ENCODE data around the gene FAM133A.

FAM133A gene

DNA sequence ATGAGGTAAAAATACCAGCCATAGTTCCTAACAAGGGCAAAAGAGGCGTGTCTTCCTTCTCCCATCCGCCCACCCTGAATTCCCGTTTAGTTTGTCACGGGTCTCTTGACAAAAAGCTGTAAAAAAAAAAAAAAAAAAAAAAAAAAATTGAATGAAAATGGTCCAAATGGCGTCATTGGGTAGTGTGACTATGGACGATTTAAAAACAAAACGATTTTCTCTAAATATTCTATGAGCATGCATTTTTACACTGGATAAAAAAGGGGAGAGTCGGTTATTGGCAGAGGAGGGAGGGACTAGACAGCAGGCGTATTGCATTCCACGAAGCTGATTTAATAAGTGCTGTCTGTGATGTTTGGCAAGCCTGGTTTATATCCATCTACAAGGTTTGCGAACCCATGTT, at the start of gene FAM133A:
Gene FAM133A (plus strand): TSS at position 338 of the 403 bp plus-strand sequence. CDS start 35,214 bp downstream, outside the sequence.
- ATAC-seq (ENCODE audit: low read depth) (no peak), DNase-seq (ENCODE audit: low spot score in 2 of 2) (no peak)
- no peaks in the 10 kb centered on the region for H3K36me3 Mint-ChIP-seq
- H3K27me3 Mint-ChIP-seq = no peaks in the 10 kb centered on the region
- H3K4me1 Mint-ChIP-seq = peaks cover 5% of the 10 kb centered on the region
- peak within 1 kb of the TSS; percentile 85 for H3K4me3 Mint-ChIP-seq
- no peak within 1 kb of the TSS for H3K27ac Mint-ChIP-seq
- no peaks in the 10 kb centered on the region for H3K9me3 Mint-ChIP-seq

DNA sequence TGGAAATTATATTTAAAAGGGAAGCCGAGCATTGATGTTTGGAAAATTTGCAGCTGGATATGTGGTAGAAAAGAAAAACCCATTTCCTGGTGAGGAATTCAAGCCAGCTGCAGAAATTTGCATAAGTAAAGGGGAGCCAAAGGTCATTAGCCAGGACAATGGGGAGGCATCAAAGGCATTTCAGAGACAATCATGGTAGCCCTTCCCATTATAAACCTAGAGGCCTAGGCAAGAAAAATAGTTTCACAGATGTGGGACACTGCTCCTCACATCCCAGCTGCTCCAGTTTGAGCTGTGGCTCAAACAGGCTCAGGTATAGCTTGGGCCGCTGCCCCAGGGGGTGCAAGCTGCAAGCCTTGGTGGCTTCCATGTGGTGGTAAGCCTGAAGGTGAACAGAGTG, 36.4 kb upstream of the FAM133A start:
- ATAC-seq (ENCODE audit: low read depth) (no peak), DNase-seq (ENCODE audit: low spot score in 2 of 2) (no peak)
- H3K27ac Mint-ChIP-seq = no peak overlapping the region
- H3K4me3 Mint-ChIP-seq = no peak overlapping the region
- no peaks in the 10 kb centered on the region for H3K36me3 Mint-ChIP-seq
- H3K4me1 Mint-ChIP-seq = no peaks in the 10 kb centered on the region
- no peaks in the 10 kb centered on the region for H3K27me3 Mint-ChIP-seq
- H3K9me3 Mint-ChIP-seq = peaks cover 3% of the 10 kb centered on the region

DNA sequence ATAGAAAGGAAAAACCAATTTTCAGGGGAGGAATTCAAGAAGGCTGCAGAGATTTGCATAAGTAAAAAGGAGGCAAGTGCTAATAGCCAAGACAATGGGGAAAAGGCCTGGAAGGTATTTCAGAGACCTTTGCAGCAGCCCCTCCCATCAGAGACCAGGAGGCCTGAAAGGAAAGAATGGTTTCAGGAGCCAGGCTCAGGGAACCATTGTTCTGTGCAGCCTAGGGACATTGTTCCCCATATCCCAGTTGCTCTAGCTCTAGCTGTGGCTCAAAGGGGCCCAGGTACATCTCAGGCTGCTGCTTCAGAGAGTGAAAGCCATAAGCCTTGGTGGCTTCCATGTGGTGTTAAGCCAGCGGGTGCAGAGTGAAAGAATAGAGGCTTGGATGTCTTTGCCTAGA, 24.6 kb upstream of the FAM133A start:
- peaks cover 6% of the 10 kb centered on the region for H3K9me3 Mint-ChIP-seq
- no peaks in the 10 kb centered on the region for H3K36me3 Mint-ChIP-seq
- H3K27me3 Mint-ChIP-seq = no peaks in the 10 kb centered on the region

GRCh38 chrX:93660575-93660974, 13.4 kb upstream of the FAM133A start:
- Mint-ChIP-seq H3K36me3 (no peaks in the 10 kb centered on the region), H3K27ac (no peak overlapping the region), H3K9me3 (peaks cover 4% of the 10 kb centered on the region), H3K27me3 (no peaks in the 10 kb centered on the region), H3K4me3 (no peak overlapping the region), H3K4me1 (no peaks in the 10 kb centered on the region)
- ATAC-seq (ENCODE audit: low read depth) (no peak), DNase-seq (ENCODE audit: low spot score in 2 of 2) (no peak)

More for the DNA sequence above, 24.6 kb upstream of the FAM133A start:
- Mint-ChIP-seq H3K4me3 (no peak overlapping the region), H3K27ac (no peak overlapping the region), H3K4me1 (no peaks in the 10 kb centered on the region)
- DNase-seq (ENCODE audit: low spot score in 2 of 2) (no peak), ATAC-seq (ENCODE audit: low read depth) (no peak)

- peak in 1 of 2 donors; percentile 19 for DNase-seq (ENCODE audit: low spot score in 2 of 2)
- Mint-ChIP-seq H3K4me1 (peaks cover 5% of the 10 kb centered on the region), H3K4me3 (peak within 1 kb of the TSS; percentile 85), H3K27ac (no peak within 1 kb of the TSS), H3K27me3 (no peaks in the 10 kb centered on the region), H3K36me3 (no peaks in the 10 kb centered on the region), H3K9me3 (no peaks in the 10 kb centered on the region)
- ATAC-seq (ENCODE audit: low read depth) = peak; percentile 70
Observed at GRCh38 chrX:93673056-93673868, 744 bp upstream of the FAM133A start, which contains the start of gene NAP1L3. Gene NAP1L3 (minus strand): TSS chrX:93673578. CDS start chrX:93673304, 274 bp downstream.

DNA sequence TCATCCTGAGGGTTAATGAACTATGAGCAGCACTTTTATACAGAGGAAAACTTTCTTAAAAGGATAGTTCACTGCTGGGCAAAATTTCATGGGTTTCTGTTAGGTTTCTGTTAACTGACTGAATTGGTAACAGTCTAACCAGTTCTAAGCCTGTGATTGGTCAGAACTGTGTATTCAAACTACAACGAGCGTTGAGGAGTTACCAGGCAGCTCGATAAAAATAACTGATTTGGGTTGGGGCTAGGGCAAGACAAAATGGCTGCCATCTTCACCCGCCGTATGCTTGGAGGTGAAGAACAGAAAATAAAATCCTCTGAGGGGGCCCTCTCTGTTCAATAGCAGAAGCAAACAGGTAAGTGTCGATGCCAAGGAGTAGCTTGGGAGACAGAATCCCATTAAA, 22.0 kb downstream of the FAM133A start:
- Mint-ChIP-seq H3K27me3 (no peaks in the 10 kb centered on the region), H3K36me3 (no peaks in the 10 kb centered on the region), H3K4me3 (no peak overlapping the region), H3K9me3 (peaks cover 1% of the 10 kb centered on the region), H3K4me1 (no peaks in the 10 kb centered on the region), H3K27ac (no peak overlapping the region)
- no peak for ATAC-seq (ENCODE audit: low read depth)
- DNase-seq (ENCODE audit: low spot score in 2 of 2) = no peak

DNA sequence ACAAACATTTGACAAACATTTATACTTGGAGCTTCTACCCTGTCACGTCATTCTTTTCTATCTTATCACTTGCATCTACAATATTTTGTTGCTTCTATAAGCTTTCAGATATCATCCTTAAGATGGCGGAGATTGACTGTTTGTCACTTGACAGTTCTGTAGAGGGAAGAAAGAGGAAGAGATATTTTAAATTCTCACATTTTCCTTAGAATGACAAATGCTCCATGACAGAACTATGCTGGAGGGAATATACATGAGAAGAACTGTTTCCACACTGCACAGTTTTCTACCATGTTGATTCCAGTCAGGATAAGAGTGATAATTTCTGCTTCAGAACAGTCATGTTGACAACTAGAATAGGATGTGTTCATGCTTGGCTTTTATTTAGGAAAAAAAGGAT, 29.7 kb downstream of the FAM133A start:
- no peaks in the 10 kb centered on the region for H3K27me3 Mint-ChIP-seq
- no peak for DNase-seq (ENCODE audit: low spot score in 2 of 2)
- no peaks in the 10 kb centered on the region for H3K36me3 Mint-ChIP-seq
- no peaks in the 10 kb centered on the region for H3K9me3 Mint-ChIP-seq
- no peaks in the 10 kb centered on the region for H3K4me1 Mint-ChIP-seq
- H3K4me3 Mint-ChIP-seq = no peak overlapping the region
- no peak overlapping the region for H3K27ac Mint-ChIP-seq
- no peak for ATAC-seq (ENCODE audit: low read depth)

DNA sequence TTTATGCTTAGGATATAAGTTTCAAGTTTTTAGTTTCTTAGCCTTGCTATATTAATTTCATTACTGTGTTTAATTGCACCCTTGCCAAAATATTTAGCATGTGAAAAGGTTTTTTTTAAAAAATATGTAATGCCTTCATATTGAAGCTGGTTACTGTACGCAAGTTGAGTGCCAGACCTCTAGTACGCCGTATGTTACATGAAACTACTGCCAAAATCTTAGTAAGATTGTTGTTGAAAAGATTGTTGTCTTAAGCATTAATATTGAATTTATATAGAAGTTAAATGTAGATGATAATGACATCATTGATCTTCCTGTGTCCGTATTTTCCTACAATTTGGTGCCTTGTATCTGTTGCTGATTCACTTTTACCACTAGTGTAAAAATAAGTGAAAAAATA, 37.1 kb downstream of the FAM133A start:
- Mint-ChIP-seq H3K4me1 (no peaks in the 10 kb centered on the region), H3K9me3 (no peaks in the 10 kb centered on the region), H3K27ac (no peak overlapping the region), H3K36me3 (no peaks in the 10 kb centered on the region), H3K4me3 (no peak overlapping the region), H3K27me3 (no peaks in the 10 kb centered on the region)
- ATAC-seq (ENCODE audit: low read depth) (no peak), DNase-seq (ENCODE audit: low spot score in 2 of 2) (no peak)

- Mint-ChIP-seq H3K9me3 (no peaks in the 10 kb centered on the region), H3K27ac (no peak overlapping the region), H3K36me3 (no peaks in the 10 kb centered on the region), H3K27me3 (no peaks in the 10 kb centered on the region), H3K4me3 (no peak overlapping the region), H3K4me1 (no peaks in the 10 kb centered on the region)
- DNase-seq (ENCODE audit: low spot score in 2 of 2) (no peak), ATAC-seq (ENCODE audit: low read depth) (no peak)
Observed at GRCh38 chrX:93741811-93742210, 67.8 kb downstream of the FAM133A start.

- ATAC-seq (ENCODE audit: low read depth) (no peak), DNase-seq (ENCODE audit: low spot score in 2 of 2) (no peak)
- no peaks in the 10 kb centered on the region for H3K36me3 Mint-ChIP-seq
- H3K4me1 Mint-ChIP-seq = no peaks in the 10 kb centered on the region
- no peaks in the 10 kb centered on the region for H3K9me3 Mint-ChIP-seq
- no peak overlapping the region for H3K4me3 Mint-ChIP-seq
- no peaks in the 10 kb centered on the region for H3K27me3 Mint-ChIP-seq
- H3K27ac Mint-ChIP-seq = no peak overlapping the region
Observed at GRCh38 chrX:93760163-93760562, 86.2 kb downstream of the FAM133A start.
